Stimulated activated CD4-positive, alpha-beta T cell treated with anti-CD3 and anti-CD28 coated beads, Interleukin-2, amount 100 ng/mL, for 4 hours (primary cell): Measurements from ENCODE around the gene IRF6.

ENCODE experiments used
- DNase-seq: peaks from one replicate; pipeline ENCODE4 v3.0.0-alpha.2; 2020; ENCODE audit warnings: low read depth

Gene IRF6

GRCh38 chr1:209790286-209791193, 15.4 kb downstream of the IRF6 start:
- no peak for DNase-seq

DNA sequence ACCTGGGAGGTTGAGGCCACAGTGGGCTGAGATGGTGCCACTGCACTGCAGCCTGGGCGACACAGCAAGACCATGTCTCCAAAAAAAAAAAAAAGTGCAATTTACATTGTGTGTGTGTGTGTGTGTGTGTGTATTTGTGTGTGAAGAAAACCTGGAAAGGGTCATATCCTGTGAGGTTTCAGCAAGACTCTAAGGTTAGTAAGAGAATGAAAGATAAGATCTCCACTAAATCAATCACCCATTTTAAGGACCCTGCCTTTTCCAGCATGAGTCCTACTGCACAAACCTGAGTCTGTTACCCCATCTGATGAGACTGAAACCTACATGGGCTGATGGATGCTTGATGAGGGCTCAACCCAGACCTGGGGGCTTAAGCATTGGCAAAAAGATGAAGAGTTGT, 16.7 kb downstream of the IRF6 start:
- DNase-seq, result no peak

DNA sequence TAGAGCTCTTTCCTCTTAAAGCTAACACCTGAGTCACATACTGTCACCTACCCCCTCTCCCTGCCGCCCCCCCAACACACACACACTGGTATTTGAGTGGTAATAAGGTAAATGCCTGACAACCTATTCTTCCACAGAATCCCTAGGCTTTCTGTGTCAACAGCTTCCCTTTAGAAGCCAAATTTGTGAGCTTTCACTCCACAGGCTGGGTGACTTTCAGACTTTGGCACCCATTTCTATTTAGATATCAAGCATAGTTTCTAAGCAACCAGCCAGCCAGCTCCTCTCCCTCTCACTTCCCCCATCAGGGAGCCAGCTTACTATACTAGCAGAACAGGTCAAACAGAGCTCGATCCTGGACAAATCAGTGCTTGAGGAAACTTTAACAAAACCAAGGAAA, 18.4 kb downstream of the IRF6 start:
- DNase-seq, result no peak

GRCh38 chr1:209786146-209786545, 19.8 kb downstream of the IRF6 start:
- DNase-seq, result no peak

- no peak for DNase-seq
These were observed 20.4 kb downstream of the IRF6 start for GRCh38 chr1:209785592-209785991.

DNA sequence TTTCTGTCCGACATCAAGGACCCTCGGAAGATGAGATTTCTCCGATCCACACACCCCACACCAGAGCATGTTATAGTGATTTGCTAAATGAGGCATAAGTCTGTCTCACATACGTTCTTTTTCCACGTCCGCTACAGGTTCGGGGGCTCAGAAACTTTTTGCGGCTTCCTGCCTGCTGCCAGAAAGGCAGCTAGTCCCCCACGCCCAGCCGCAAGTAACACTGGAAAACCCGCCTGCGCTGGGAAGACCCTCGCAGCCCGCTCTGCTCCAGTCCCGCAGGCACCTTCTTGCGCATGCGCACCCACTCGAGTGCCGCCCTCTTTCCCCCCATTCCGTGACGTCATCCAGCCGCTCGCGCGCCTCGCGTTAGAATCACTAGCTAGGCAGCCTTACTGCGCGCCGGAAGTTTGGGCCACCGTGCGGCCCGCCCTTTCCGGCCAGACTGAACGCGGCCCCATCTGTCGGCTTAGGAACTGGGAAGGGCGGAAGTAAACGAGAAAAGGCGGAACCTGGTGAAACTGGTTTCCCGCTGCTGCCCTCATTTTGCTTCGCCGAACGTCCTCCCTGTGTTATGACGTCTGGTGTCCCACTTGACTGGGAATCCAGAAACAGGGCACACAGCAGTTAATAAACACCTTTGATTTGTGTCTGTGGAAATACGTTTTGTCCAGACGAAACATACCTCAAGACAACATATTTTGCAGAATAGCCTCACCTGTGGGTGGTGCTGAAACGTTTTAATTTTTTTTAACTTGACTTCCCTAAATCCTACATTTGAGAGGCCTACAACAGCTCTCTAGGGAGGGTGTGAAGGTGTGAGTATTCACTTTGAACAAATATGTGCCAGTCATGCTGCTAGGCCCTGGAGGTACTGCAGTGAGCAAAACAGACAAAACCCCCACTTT, 21.4 kb downstream of the IRF6 start, which contains the start of gene C1orf74:
Gene C1orf74 (minus strand): TSS at position 295 of the 905 bp plus-strand sequence. CDS start 925 bp downstream, outside the sequence.
- peak; percentile 99 for DNase-seq

DNA sequence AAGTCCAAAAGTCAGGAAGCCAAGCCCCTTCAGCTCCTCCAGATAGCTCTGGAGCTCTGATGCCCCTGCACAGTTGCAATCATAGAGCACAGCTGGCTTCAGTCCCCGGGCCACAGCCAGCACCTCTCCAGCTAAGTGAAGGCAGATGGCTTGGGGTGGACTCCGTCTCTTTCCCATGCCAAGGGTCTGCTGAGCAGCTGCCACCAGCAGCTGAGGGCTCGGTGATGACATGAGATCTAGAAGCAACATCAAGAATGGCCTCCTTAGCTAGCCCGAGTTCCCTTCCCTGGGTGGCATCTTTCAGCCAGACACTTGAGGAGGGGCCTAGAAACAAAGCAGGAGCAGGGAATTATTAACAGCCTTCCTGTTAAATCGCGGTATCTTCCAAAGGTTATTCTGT, 22.6 kb downstream of the IRF6 start:
- DNase-seq, result no peak

DNA sequence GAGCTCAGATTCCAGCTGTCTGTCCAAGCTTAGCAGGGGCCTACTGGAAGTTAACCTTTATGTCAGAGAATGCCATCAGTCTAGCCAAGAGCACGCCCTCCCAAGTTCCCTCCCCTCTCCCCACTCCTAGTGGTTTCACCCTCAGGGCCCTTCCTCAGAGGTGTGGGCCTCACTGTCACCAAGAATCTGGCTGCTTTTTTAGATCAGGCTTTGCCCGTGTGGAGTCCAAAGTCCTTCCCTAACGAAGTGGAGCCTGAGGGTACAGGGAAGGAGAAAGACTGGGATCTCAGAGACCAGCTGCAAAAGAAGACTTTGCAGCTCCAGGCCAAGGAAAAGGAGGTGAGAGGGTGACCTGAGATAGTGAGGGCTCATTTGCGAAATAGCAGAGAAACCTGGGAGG, 25.7 kb downstream of the IRF6 start:
- no peak for DNase-seq

GRCh38 chr1:209778102-209778501, 27.8 kb downstream of the IRF6 start:
- DNase-seq, result no peak

GRCh38 chr1:209777587-209777986, 28.4 kb downstream of the IRF6 start:
- no peak for DNase-seq

DNA sequence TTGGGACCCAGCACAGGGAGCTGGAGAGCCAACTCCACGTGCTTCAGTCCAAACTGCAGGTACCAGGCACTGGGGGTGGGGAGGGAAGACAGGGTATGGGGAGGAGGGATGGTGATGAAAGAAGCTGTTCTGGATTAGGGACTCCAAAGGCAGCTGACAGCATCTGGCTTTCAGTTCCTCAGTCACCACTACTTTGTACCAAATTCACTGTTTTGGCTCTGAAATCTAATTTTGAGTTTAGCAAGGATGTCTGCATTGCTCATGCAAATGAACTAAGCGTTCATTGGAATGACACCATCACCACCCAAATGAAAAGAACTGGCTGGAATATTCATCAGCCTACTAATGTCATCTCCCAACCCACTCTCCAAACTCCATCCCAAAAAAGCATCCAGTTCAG, 30.3 kb downstream of the IRF6 start:
- no peak for DNase-seq

DNA sequence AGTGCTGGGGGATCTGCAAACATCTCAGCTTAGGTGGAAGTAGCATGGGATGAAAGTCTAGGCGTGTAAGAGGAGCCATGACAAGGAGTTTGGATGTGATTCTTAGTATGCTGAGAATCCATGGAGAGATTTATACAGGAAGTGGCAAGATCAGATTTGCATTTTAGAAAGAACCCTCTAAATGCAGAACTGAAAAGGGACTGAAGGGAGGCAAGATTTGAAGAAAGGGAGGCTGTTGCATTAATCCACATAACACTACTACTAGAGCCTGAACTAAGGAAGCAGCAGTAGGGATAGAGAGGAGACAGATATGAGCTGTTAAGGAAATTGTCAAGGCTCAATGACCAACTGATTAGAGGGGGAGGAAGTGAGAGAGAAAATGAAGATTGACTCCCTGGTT, 31.4 kb downstream of the IRF6 start:
- DNase-seq, result no peak

DNA sequence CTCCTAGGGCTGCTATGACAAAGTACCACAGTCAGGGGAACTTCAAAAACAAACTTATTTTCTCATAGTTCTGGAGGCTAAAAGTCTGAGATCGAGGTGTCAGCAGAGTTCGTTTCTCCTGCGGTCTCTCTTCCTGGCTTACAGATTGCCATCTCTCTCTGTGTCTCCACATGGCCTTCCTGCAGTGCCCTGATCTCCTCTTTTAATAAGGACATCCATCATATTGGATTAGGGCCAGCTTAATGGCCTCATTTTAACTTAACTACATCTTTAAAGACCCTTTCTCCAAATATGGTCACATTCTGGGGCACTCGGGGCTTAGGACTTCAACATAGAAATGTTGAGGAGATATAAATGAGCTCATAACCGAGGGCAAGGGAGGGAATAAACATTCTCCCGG, 33.8 kb downstream of the IRF6 start:
- DNase-seq, result no peak

GRCh38 chr1:209770636-209771415, 35.1 kb downstream of the IRF6 start:
- no peak for DNase-seq

DNA sequence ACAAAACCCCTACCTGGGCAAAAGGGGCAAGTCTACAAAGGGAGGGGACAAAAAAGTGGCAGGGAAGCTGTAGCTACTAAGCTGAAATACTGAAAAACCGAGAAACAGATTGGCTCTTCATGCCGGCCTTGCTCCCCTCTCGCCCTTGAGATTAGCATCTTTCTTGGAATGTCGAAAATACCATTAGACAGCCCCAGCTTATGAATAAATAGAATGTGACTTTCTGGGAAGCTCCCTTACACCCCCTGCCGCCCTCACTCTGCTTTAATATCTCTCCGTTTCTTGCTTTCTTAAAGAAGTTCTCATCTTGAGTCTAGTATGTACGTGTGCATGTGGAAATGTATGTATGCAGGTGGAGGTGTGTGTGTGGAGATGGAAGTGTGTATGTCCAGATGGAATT, 36.0 kb downstream of the IRF6 start:
- DNase-seq, result no peak

DNA sequence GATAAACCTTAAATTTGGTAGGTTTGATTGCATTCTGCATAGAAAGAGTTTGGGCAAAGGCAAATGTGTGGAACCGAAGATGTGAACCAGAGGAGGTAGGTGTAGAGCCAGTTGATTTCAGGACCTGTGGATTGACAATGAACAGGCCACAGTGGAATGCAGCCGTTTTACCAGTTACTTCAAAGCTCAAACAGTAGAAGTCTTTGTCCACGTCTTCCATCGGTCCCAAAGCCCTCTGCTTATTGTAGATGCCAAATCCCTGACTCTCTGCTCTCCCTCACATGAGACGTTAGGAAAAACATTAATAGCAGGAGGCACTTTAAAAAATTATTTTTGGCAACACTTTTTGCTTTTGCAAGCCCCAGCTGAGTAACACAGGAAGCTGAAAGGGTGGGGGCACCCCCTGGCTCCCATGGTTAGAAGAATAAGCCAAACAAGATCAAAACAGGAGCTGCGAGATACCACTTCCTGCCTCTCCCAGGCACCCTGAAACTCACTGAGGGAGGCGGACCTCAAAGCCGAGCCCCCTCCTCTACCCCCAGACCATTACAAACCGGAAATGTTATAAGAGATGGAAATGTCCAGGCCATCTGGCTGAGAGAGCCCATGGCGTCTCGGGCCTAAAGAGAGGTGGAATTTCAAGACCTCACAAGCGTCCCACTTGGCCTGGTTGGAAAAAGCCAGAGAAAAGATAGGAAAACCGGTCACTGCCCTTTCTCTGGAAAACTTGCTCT, 36.6 kb downstream of the IRF6 start:
- DNase-seq, result peak; percentile 63

DNA sequence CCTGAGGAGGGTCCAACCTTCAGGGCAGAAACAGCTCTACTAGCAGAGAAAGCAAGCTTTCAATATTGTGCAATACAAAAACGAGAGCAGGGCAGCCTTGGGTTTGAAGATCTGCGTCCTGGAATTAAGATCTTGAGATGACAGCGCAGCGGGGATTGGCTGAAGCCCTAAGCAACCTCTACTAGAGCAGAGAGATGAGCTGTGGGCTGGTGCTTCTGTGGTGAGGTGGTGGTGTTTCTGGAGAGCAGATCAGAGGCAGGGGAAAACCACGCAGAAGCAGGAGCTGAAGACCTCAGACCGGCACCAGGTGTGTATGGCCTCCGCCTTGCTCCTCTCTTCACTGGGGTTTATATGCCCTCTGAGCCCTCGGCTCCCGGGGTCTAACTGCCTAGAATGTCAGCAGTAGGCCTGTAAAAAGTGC, 37.6 kb downstream of the IRF6 start:
- DNase-seq, result peak; percentile 68

DNA sequence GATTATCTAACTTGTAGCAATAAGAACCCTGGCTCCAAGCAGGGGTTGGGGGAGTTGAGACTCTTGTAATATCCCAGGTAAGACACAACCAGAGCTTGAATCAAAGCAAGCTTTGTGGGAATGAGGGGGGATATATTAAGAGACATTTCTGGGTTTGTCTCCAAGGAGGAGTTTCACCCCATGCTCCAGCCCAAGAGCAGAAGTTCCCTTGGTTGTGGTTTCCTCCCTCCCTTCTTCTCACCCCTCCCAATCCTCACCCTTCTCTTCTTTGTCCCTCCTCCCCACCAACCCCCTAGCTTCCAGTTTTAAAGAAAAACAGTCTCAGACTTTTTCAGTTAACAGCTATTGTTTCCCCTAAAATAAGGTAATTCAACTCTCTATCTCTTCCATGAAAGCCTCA, 38.2 kb downstream of the IRF6 start:
- no peak for DNase-seq

- no peak for DNase-seq
These were observed 38.8 kb downstream of the IRF6 start for GRCh38 chr1:209767096-209767495.

- DNase-seq, result no peak
These were observed 39.9 kb downstream of the IRF6 start for GRCh38 chr1:209766051-209766450.

DNA sequence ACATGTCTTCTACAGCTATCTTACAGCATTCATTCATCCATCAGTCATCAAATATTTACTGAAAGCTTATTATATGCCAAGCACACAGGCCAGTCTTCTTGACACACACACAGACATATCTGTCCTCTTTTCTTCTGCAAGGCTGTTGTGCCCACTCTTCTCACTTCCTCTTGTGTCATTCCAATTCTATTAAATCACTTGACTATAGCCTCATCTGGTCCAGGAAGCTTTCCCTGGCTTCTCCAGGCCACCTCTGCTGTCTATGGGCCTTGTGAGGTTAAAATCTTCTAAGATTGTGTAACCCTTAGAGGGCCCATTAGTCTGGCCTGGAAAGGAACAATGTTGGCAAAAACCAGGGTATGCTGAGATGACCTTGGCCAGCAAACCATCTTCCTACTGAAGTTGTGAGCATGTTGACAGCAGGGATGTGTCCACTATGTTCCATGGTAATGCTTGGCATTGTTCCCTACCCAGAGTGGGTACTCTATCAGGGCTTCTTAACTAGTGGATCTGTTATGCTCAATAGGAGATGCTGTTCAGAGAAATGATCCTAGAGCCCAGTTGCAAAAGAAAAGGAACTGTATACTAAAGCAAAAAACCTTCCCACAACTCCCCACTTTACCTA, 44.8 kb downstream of the IRF6 start:
- no peak for DNase-seq
